Measurements from ENCODE around the gene AGBL1.

The AGBL1 gene

GRCh38 chr15:86663304-86663703 lies 583.6 kb downstream of the AGBL1 start:
- H3K27ac Mint-ChIP-seq: no peak overlapping the region
- H3K4me3 Mint-ChIP-seq: no peak overlapping the region
- no peaks in the 10 kb centered on the region for H3K4me1 Mint-ChIP-seq
- H3K9me3 Mint-ChIP-seq: no peaks in the 10 kb centered on the region
- no peak for DNase-seq
- no peaks in the 10 kb centered on the region for H3K36me3 Mint-ChIP-seq (ENCODE audit: low read depth)
- TF ChIP-seq, protein P1, sequence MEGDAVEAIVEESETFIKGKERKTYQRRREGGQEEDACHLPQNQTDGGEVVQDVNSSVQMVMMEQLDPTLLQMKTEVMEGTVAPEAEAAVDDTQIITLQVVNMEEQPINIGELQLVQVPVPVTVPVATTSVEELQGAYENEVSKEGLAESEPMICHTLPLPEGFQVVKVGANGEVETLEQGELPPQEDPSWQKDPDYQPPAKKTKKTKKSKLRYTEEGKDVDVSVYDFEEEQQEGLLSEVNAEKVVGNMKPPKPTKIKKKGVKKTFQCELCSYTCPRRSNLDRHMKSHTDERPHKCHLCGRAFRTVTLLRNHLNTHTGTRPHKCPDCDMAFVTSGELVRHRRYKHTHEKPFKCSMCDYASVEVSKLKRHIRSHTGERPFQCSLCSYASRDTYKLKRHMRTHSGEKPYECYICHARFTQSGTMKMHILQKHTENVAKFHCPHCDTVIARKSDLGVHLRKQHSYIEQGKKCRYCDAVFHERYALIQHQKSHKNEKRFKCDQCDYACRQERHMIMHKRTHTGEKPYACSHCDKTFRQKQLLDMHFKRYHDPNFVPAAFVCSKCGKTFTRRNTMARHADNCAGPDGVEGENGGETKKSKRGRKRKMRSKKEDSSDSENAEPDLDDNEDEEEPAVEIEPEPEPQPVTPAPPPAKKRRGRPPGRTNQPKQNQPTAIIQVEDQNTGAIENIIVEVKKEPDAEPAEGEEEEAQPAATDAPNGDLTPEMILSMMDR (IDR thresholded peaks at IDR 0.05): no peak
- peaks cover 3% of the 10 kb centered on the region for H3K27me3 Mint-ChIP-seq (ENCODE audit: low read depth, poor library complexity)

- TF ChIP-seq, protein P1 (IDR thresholded peaks at IDR 0.05): no peak
- Mint-ChIP-seq H3K4me3 (no peak overlapping the region), H3K4me1 (no peaks in the 10 kb centered on the region), H3K9me3 (no peaks in the 10 kb centered on the region), H3K27me3 (ENCODE audit: low read depth, poor library complexity) (peaks cover 4% of the 10 kb centered on the region), H3K27ac (no peak overlapping the region), H3K36me3 (ENCODE audit: low read depth) (no peaks in the 10 kb centered on the region)
- no peak for DNase-seq
Measured at GRCh38 chr15:86663979-86664378, 584.3 kb downstream of the AGBL1 start.

DNA sequence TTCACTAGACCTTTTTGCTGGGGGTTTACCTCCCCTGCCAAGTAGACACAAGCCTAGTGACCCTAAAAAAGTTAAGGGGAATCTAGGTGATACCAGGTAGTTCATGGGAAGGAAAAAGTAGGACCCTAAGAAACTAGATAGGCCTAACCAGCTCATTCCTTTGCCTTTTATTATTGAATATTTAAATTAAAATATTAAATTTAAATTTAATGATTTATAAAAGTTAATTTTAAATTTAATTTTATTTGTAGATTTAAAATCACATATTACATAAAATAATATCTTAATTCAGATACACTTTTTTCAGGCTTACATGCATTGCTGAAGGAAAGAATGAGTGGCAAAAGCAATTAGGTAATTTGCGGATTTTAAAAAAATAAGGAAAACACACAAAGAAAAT lies 584.9 kb downstream of the AGBL1 start:
- Mint-ChIP-seq H3K4me1 (no peaks in the 10 kb centered on the region), H3K27ac (no peak overlapping the region), H3K36me3 (ENCODE audit: low read depth) (no peaks in the 10 kb centered on the region), H3K4me3 (no peak overlapping the region), H3K9me3 (no peaks in the 10 kb centered on the region), H3K27me3 (ENCODE audit: low read depth, poor library complexity) (peaks cover 6% of the 10 kb centered on the region)
- TF ChIP-seq, protein P1 (IDR thresholded peaks at IDR 0.05): no peak
- no peak for DNase-seq

DNA sequence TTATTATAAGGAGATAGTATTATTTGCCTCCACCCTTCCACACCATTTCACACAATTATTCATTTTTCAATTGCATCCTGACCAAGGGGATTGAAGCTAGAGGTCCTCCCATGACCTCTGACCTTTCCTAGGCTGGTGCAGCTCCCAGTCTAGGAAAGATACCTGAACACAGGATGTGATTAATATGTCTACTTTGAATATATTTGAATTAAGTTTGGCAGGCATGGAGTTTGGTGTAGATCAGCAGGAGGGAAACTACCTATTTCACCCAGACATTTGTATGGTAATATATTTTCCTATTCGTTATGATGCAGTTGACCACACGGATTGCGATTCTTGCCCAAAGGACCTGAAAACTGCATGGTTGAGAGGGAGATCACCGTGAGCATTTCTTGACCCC lies 596.3 kb downstream of the AGBL1 start:
- Mint-ChIP-seq H3K36me3 (ENCODE audit: low read depth) (no peaks in the 10 kb centered on the region), H3K4me3 (no peak overlapping the region), H3K9me3 (no peaks in the 10 kb centered on the region), H3K27me3 (ENCODE audit: low read depth, poor library complexity) (peaks cover 4% of the 10 kb centered on the region), H3K27ac (no peak overlapping the region), H3K4me1 (peaks cover 8% of the 10 kb centered on the region)
- no peak for DNase-seq
- TF ChIP-seq, protein P1 (IDR thresholded peaks at IDR 0.05): no peak

DNA sequence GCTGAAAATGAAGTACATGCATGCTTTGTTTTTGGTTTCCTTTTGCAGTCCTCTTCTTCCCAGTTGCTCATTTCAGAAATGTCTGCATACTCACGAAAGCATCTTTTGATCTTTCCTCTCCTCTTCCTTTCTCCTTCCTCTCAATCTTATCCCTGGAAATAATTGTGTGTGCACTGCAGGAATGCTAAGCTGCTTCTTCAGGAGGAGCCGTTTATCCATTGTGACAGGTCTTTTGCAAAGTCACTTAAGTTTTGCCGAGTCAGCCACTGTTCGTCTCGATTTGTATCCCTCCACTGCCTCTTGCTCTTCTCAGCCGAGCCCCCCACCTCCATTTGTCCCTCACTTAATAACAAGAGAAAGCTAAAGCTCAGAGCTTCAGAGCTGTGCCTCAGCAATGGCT lies 597.6 kb downstream of the AGBL1 start:
- Mint-ChIP-seq H3K36me3 (ENCODE audit: low read depth) (no peaks in the 10 kb centered on the region), H3K4me3 (no peak overlapping the region), H3K27ac (no peak overlapping the region), H3K9me3 (no peaks in the 10 kb centered on the region), H3K27me3 (ENCODE audit: low read depth, poor library complexity) (peaks cover 4% of the 10 kb centered on the region), H3K4me1 (peaks cover 8% of the 10 kb centered on the region)
- TF ChIP-seq, protein P1 (IDR thresholded peaks at IDR 0.05): no peak
- no peak for DNase-seq

- Mint-ChIP-seq H3K4me3 (no peak overlapping the region), H3K9me3 (no peaks in the 10 kb centered on the region), H3K27ac (no peak overlapping the region), H3K4me1 (no peaks in the 10 kb centered on the region), H3K27me3 (ENCODE audit: low read depth, poor library complexity) (peaks cover 11% of the 10 kb centered on the region), H3K36me3 (ENCODE audit: low read depth) (no peaks in the 10 kb centered on the region)
- no peak for DNase-seq
- TF ChIP-seq, protein P1 (IDR thresholded peaks at IDR 0.05): no peak
Measured at GRCh38 chr15:86685263-86685662, 605.6 kb downstream of the AGBL1 start.

All from nephron progenitor cell (in vitro differentiated cells).